Measurements from ENCODE around the gene RNF19B. TPM values are rescaled to one million over a fixed set of nuclear protein-coding genes. Genes with fewer than 3 reads are reported as not detected.

Gene RNF19B
- total and polyA plus RNA-seq, 2 experiments from 2014 or later: 15.8 to 17.8 TPM

DNA sequence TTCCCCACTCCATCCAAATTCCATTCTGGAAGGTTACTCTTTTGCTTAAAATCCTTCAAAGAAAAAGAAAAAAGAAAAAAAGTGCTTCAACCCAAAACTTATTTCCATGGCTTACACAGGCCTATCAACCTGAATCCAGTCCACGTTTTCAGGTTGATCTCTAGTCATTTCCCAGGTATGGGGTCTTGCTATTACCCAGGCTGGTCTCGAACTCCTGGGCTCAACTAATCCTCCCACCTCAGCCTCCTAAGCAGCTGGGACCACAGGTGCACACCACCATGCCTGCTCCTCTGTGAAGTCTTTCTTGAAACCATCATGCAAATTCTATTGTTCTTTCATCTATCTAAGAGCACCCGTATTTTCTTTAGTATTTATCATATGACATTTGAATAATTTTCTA, 7.6 kb downstream of the RNF19B start:
- Histone ChIP-seq H3K27ac (no peak overlapping the region), H3K27me3 (no peaks in the 10 kb centered on the region), H3K9me3 (ENCODE audit: low read depth) (no peaks in the 10 kb centered on the region), H3K4me3 (no peak overlapping the region), H3K4me1 (ENCODE audit: low read depth) (no peaks in the 10 kb centered on the region), H3K36me3 (no peaks in the 10 kb centered on the region)
- TF ChIP-seq, protein P1, sequence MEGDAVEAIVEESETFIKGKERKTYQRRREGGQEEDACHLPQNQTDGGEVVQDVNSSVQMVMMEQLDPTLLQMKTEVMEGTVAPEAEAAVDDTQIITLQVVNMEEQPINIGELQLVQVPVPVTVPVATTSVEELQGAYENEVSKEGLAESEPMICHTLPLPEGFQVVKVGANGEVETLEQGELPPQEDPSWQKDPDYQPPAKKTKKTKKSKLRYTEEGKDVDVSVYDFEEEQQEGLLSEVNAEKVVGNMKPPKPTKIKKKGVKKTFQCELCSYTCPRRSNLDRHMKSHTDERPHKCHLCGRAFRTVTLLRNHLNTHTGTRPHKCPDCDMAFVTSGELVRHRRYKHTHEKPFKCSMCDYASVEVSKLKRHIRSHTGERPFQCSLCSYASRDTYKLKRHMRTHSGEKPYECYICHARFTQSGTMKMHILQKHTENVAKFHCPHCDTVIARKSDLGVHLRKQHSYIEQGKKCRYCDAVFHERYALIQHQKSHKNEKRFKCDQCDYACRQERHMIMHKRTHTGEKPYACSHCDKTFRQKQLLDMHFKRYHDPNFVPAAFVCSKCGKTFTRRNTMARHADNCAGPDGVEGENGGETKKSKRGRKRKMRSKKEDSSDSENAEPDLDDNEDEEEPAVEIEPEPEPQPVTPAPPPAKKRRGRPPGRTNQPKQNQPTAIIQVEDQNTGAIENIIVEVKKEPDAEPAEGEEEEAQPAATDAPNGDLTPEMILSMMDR (IDR thresholded peaks at IDR 0.05; ENCODE audit: low read depth, low read length): no peak
- no peak for DNase-seq (ENCODE audit: low read depth in 1 of 2, low spot score in 1 of 2)

DNA sequence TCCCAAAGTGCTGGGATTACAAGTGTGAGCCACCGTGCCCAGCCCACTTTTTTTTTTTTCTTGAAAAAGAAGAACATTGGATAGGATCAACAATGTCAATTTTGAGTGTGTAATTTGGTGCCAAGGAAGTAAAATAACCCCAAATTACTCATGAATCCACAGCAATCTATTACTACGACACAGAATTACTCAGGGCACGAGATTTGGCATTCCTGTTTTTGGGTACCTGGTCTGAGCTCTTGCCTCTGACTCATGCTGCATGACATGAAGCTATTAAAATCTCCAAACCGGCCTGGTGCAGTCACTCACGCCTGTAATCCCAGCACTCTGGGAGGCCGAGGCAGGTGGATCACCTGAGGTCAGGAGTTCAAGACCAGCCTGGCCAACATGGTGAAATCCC, 10.4 kb downstream of the RNF19B start:
- no peak for DNase-seq (ENCODE audit: low read depth in 1 of 2, low spot score in 1 of 2)
- Histone ChIP-seq H3K27ac (no peak overlapping the region), H3K4me1 (ENCODE audit: low read depth) (no peaks in the 10 kb centered on the region), H3K36me3 (no peaks in the 10 kb centered on the region), H3K9me3 (ENCODE audit: low read depth) (no peaks in the 10 kb centered on the region), H3K4me3 (no peak overlapping the region), H3K27me3 (no peaks in the 10 kb centered on the region)
- TF ChIP-seq, protein P1 (IDR thresholded peaks at IDR 0.05; ENCODE audit: low read depth, low read length): no peak

DNA sequence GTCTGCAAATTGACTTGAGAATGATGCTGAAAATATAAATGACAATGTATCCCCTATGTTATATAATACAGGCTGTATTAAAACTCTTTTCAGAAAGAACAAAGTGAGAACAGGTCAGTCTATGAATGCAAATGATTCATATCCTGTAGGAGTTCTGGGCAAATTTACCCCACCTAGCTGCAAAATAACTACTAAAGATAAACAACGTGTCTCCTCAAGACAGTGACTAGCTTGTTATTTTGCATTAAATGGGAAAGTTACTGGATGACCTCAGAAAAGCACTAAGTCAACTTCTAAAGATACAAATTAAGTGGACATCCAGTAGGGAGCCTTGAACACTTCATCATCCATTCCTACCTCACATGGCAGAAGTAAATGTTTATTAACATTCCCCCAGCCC, 11.1 kb downstream of the RNF19B start:
- TF ChIP-seq, protein P1 (IDR thresholded peaks at IDR 0.05; ENCODE audit: low read depth, low read length): no peak
- Histone ChIP-seq H3K4me1 (ENCODE audit: low read depth) (peaks cover 6% of the 10 kb centered on the region), H3K27ac (no peak overlapping the region), H3K27me3 (no peaks in the 10 kb centered on the region), H3K9me3 (ENCODE audit: low read depth) (no peaks in the 10 kb centered on the region), H3K4me3 (no peak overlapping the region), H3K36me3 (no peaks in the 10 kb centered on the region)
- no peak for DNase-seq (ENCODE audit: low read depth in 1 of 2, low spot score in 1 of 2)

DNA sequence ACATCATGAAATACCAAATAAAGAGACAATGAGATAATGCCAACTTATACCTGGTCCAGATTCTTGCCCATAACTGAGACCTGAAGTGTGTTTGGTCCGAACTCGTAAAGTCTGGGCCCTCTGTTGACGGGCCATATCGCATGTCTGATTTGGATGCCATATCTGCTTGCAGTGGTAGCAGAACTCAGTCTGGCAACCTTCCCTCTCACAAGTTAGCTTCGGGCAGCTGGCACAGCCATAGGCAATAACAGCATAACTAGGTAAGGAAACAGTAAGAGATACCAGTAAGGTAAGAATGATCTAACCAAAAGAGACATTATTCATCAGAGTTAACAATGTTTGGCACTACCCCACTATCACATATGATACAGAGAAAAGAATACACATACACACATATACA, 15.1 kb downstream of the RNF19B start:
- no peak for DNase-seq (ENCODE audit: low read depth in 1 of 2, low spot score in 1 of 2)

DNA sequence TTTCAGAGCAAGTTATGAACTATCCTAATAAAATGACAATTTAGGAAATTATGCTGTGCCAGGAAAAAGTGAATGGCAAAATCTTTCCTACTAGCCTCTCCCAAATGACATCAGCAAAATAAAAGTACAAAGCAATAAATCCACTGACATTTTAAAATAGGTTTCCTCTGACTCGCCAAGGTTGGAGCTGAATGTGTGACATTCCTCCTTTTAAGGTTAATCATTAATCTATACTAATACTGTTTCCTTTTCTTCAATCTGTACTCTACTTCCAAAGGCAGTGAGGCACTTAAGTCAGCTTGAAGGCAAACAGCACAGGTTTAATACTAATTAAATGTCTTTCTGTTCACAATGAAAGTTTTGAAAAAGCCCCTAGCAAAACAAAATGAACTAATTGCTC, 15.7 kb downstream of the RNF19B start:
- H3K4me1 ChIP-seq (ENCODE audit: low read depth): peaks cover 17% of the 10 kb centered on the region
- TF ChIP-seq, protein P1 (IDR thresholded peaks at IDR 0.05; ENCODE audit: low read depth, low read length): no peak
- H3K9me3 ChIP-seq (ENCODE audit: low read depth): no peaks in the 10 kb centered on the region
- H3K36me3 ChIP-seq: peaks cover 9% of the 10 kb centered on the region
- no peak for DNase-seq (ENCODE audit: low read depth in 1 of 2, low spot score in 1 of 2)
- no peak overlapping the region for H3K4me3 ChIP-seq
- no peak overlapping the region for H3K27ac ChIP-seq
- H3K27me3 ChIP-seq: no peaks in the 10 kb centered on the region

More for the DNA sequence above, 15.1 kb downstream of the RNF19B start:
- peaks cover 8% of the 10 kb centered on the region for H3K36me3 ChIP-seq
- TF ChIP-seq, protein P1 (IDR thresholded peaks at IDR 0.05; ENCODE audit: low read depth, low read length): no peak
- H3K9me3 ChIP-seq (ENCODE audit: low read depth): no peaks in the 10 kb centered on the region
- H3K27me3 ChIP-seq: no peaks in the 10 kb centered on the region
- peaks cover 17% of the 10 kb centered on the region for H3K4me1 ChIP-seq (ENCODE audit: low read depth)
- no peak overlapping the region for H3K27ac ChIP-seq
- no peak overlapping the region for H3K4me3 ChIP-seq

DNA sequence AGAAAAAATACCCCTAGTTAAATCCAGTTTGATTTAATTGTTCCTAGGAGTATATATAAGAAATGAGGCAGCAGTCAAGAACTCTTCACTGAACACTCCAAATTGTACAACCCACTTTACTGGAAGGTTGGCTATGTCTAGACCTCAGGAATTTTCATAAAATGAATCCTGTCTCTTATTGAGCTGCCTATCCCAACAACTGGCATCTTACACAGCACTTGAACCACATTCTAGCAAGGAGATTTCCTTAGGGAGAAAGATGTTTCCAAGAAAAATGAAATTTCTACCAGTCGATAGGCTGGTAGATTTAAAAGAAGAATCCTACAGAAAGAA, 16.3 kb downstream of the RNF19B start:
- DNase-seq (ENCODE audit: low read depth in 1 of 2, low spot score in 1 of 2): no peak
- Histone ChIP-seq H3K27me3 (no peaks in the 10 kb centered on the region), H3K4me1 (ENCODE audit: low read depth) (peaks cover 17% of the 10 kb centered on the region), H3K36me3 (peaks cover 14% of the 10 kb centered on the region), H3K27ac (no peak overlapping the region), H3K9me3 (ENCODE audit: low read depth) (no peaks in the 10 kb centered on the region), H3K4me3 (no peak overlapping the region)
- TF ChIP-seq, protein P1 (IDR thresholded peaks at IDR 0.05; ENCODE audit: low read depth, low read length): no peak
